Fibroblast of lung (primary cell): ENCODE results near the gene NT5C1A.

Experiments used
- EZH2 ChIP-seq: IDR thresholded peaks from 2 replicates; pipeline ENCODE4 v1.5.1; 2012; ENCODE audit warnings: low read length, control low read depth, mild to moderate bottlenecking; ENCODE audit errors: missing control alignments
- TF ChIP-seq, protein P1 (sequence below), 2 donors: IDR thresholded peaks in 1 of 2; conservative IDR thresholded peaks in 1 of 2; 1 replicate in 1 of 2; 2 replicates in 1 of 2; pipeline ENCODE4 v1.5.1; 2011 to 2012; ENCODE audit warnings: low read length in 2 of 2, control low read depth in 1 of 2, inconsistent platforms in 1 of 2, low read depth in 1 of 2, mild to moderate bottlenecking in 1 of 2

DNA sequence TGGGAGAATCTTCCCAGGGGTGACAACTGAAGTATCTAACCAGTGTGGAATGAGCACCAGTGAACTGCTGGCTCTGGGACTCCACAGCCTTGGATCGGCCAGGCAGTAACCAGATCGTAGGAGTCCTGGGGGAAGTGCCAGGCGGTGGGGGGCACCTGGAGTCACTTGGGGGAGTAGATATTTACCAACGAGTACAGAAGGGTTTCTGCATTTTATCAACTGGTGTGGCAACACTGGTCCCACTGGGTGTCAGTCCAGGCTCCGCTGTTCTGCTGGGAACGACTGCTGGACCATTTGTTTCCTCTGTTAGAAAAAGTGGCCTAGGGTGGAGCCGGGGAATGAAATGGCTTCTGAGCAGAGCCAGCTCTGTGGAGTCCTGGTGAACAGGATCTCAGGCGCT, 46.9 kb downstream of the NT5C1A start:
- TF ChIP-seq, protein P1, sequence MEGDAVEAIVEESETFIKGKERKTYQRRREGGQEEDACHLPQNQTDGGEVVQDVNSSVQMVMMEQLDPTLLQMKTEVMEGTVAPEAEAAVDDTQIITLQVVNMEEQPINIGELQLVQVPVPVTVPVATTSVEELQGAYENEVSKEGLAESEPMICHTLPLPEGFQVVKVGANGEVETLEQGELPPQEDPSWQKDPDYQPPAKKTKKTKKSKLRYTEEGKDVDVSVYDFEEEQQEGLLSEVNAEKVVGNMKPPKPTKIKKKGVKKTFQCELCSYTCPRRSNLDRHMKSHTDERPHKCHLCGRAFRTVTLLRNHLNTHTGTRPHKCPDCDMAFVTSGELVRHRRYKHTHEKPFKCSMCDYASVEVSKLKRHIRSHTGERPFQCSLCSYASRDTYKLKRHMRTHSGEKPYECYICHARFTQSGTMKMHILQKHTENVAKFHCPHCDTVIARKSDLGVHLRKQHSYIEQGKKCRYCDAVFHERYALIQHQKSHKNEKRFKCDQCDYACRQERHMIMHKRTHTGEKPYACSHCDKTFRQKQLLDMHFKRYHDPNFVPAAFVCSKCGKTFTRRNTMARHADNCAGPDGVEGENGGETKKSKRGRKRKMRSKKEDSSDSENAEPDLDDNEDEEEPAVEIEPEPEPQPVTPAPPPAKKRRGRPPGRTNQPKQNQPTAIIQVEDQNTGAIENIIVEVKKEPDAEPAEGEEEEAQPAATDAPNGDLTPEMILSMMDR (conservative IDR thresholded peaks at IDR 0.05 in 1 of 2, IDR thresholded peaks at IDR 0.05 in 1 of 2; ENCODE audit: low read depth in 1 of 2, low read length in 2 of 2) = no peak
- TF ChIP-seq EZH2 = no peak
